ENCODE measurements around the gene ANXA3. TPM values are rescaled to one million over a fixed set of nuclear protein-coding genes. Genes with fewer than 3 reads are reported as not detected.
"Not testable (repeated sequence)": the region's sequence is repeated elsewhere in the genome, so short reads cannot be mapped to it uniquely, and the experiment has no call there.

The ANXA3 gene
- total RNA-seq, 1 experiment from 2014 or later, result 30.7 TPM

GRCh38 chr4:78527555-78527954, 24.0 kb upstream of the ANXA3 start:
- H3K36me3 ChIP-seq (replicated peaks; ENCODE audit: control insufficient read depth, insufficient read depth, low read length), result peaks cover 1% of the 10 kb centered on the region; the same call in 1 of the 2 replicates
- no peak overlapping the region for H3K4me3 ChIP-seq (ENCODE audit: insufficient read depth, low read depth, low read length)
- no peak for DNase-seq
- no peaks in the 10 kb centered on the region for H3K27me3 ChIP-seq (ENCODE audit: control insufficient read depth, insufficient read depth, low read length)

GRCh38 chr4:78528327-78528726, 23.2 kb upstream of the ANXA3 start:
- Histone ChIP-seq H3K4me3 (ENCODE audit: insufficient read depth, low read depth, low read length) (no peak overlapping the region), H3K27me3 (ENCODE audit: control insufficient read depth, insufficient read depth, low read length) (no peaks in the 10 kb centered on the region), H3K36me3 (replicated peaks; ENCODE audit: control insufficient read depth, insufficient read depth, low read length) (peaks cover 1% of the 10 kb centered on the region; the same call in 1 of the 2 replicates)
- no peak for DNase-seq

- Histone ChIP-seq H3K27me3 (ENCODE audit: control insufficient read depth, insufficient read depth, low read length) (no peaks in the 10 kb centered on the region), H3K4me3 (ENCODE audit: insufficient read depth, low read depth, low read length) (no peak overlapping the region), H3K36me3 (replicated peaks; ENCODE audit: control insufficient read depth, insufficient read depth, low read length) (0 out of 2 replicates have a peak, but pooled peaks cover 1% of the 10 kb centered on the region)
- no peak for DNase-seq
Measured at GRCh38 chr4:78529569-78530209, 21.9 kb upstream of the ANXA3 start.

GRCh38 chr4:78532046-78532445, 19.5 kb upstream of the ANXA3 start:
- Histone ChIP-seq H3K4me3 (ENCODE audit: insufficient read depth, low read depth, low read length) (no peak overlapping the region), H3K27me3 (ENCODE audit: control insufficient read depth, insufficient read depth, low read length) (no peaks in the 10 kb centered on the region), H3K36me3 (replicated peaks; ENCODE audit: control insufficient read depth, insufficient read depth, low read length) (no peaks in the 10 kb centered on the region; the same call in 1 of the 2 replicates)
- DNase-seq, result no peak

- Histone ChIP-seq H3K4me3 (ENCODE audit: insufficient read depth, low read depth, low read length) (no peak overlapping the region), H3K27me3 (ENCODE audit: control insufficient read depth, insufficient read depth, low read length) (no peaks in the 10 kb centered on the region), H3K36me3 (replicated peaks; ENCODE audit: control insufficient read depth, insufficient read depth, low read length) (no peaks in the 10 kb centered on the region; the same call in 1 of the 2 replicates)
- DNase-seq, result no peak
Measured at GRCh38 chr4:78533854-78534253, 17.7 kb upstream of the ANXA3 start.

GRCh38 chr4:78534286-78534955, 17.1 kb upstream of the ANXA3 start:
- no peaks in the 10 kb centered on the region; the same call in 1 of the 2 replicates for H3K36me3 ChIP-seq (replicated peaks; ENCODE audit: control insufficient read depth, insufficient read depth, low read length)
- H3K27me3 ChIP-seq (ENCODE audit: control insufficient read depth, insufficient read depth, low read length), result no peaks in the 10 kb centered on the region
- DNase-seq, result no peak
- H3K4me3 ChIP-seq (ENCODE audit: insufficient read depth, low read depth, low read length), result no peak overlapping the region

GRCh38 chr4:78542373-78542772, 9.2 kb upstream of the ANXA3 start:
- Histone ChIP-seq H3K4me3 (ENCODE audit: insufficient read depth, low read depth, low read length) (no peak overlapping the region), H3K27me3 (ENCODE audit: control insufficient read depth, insufficient read depth, low read length) (no peaks in the 10 kb centered on the region), H3K36me3 (replicated peaks; ENCODE audit: control insufficient read depth, insufficient read depth, low read length) (no peaks in the 10 kb centered on the region; the same call in 1 of the 2 replicates)
- no peak for DNase-seq

GRCh38 chr4:78543424-78544125, 8.0 kb upstream of the ANXA3 start:
- H3K27me3 ChIP-seq (ENCODE audit: control insufficient read depth, insufficient read depth, low read length), result no peaks in the 10 kb centered on the region
- H3K36me3 ChIP-seq (replicated peaks; ENCODE audit: control insufficient read depth, insufficient read depth, low read length), result no peaks in the 10 kb centered on the region; the same call in 1 of the 2 replicates
- H3K4me3 ChIP-seq (ENCODE audit: insufficient read depth, low read depth, low read length), result no peak overlapping the region
- DNase-seq, result no peak

- H3K36me3 ChIP-seq (replicated peaks; ENCODE audit: control insufficient read depth, insufficient read depth, low read length), result no peaks in the 10 kb centered on the region; the same call in 1 of the 2 replicates
- no peaks in the 10 kb centered on the region for H3K27me3 ChIP-seq (ENCODE audit: control insufficient read depth, insufficient read depth, low read length)
- H3K4me3 ChIP-seq (ENCODE audit: insufficient read depth, low read depth, low read length), result no peak overlapping the region
- no peak for DNase-seq
Measured at GRCh38 chr4:78544678-78545077, 6.9 kb upstream of the ANXA3 start.

GRCh38 chr4:78545275-78546246, 6.0 kb upstream of the ANXA3 start:
- H3K36me3 ChIP-seq (replicated peaks; ENCODE audit: control insufficient read depth, insufficient read depth, low read length), result no peaks in the 10 kb centered on the region
- no peaks in the 10 kb centered on the region; the same call in 1 of the 2 replicates for H3K27me3 ChIP-seq (ENCODE audit: control insufficient read depth, insufficient read depth, low read length)
- DNase-seq, result no peak
- no peak overlapping the region for H3K4me3 ChIP-seq (ENCODE audit: insufficient read depth, low read depth, low read length)

- DNase-seq; H3K4me3 ChIP-seq (ENCODE audit: insufficient read depth, low read depth, low read length); H3K36me3 ChIP-seq (replicated peaks; ENCODE audit: control insufficient read depth, insufficient read depth, low read length): not testable (repeated sequence)
- H3K27me3 ChIP-seq (ENCODE audit: control insufficient read depth, insufficient read depth, low read length), result peaks cover 13% of the 10 kb centered on the region
Measured at GRCh38 chr4:78547899-78548298, 3.7 kb upstream of the ANXA3 start.

- not testable (repeated sequence) for H3K36me3 ChIP-seq (replicated peaks; ENCODE audit: control insufficient read depth, insufficient read depth, low read length); H3K4me3 ChIP-seq (ENCODE audit: insufficient read depth, low read depth, low read length); DNase-seq
- H3K27me3 ChIP-seq (ENCODE audit: control insufficient read depth, insufficient read depth, low read length), result peaks cover 14% of the 10 kb centered on the region
Measured at GRCh38 chr4:78548889-78549288, 2.7 kb upstream of the ANXA3 start.

- peak; percentile 70 for DNase-seq
- peak overlapping the region; percentile 72 for H3K4me3 ChIP-seq (ENCODE audit: insufficient read depth, low read depth, low read length)
- peaks cover 14% of the 10 kb centered on the region for H3K27me3 ChIP-seq (ENCODE audit: control insufficient read depth, insufficient read depth, low read length)
- H3K36me3 ChIP-seq (replicated peaks; ENCODE audit: control insufficient read depth, insufficient read depth, low read length), result no peaks in the 10 kb centered on the region
Measured at GRCh38 chr4:78552389-78553042, 946 bp downstream of the ANXA3 start.

GRCh38 chr4:78553043-78553396, 1.4 kb downstream of the ANXA3 start:
- H3K4me3 ChIP-seq (ENCODE audit: insufficient read depth, low read depth, low read length), result no peak overlapping the region

More at GRCh38 chr4:78553043-78553396, 1.4 kb downstream of the ANXA3 start:
- DNase-seq, result no peak
- Histone ChIP-seq H3K27me3 (ENCODE audit: control insufficient read depth, insufficient read depth, low read length) (peaks cover 14% of the 10 kb centered on the region), H3K36me3 (replicated peaks; ENCODE audit: control insufficient read depth, insufficient read depth, low read length) (no peaks in the 10 kb centered on the region)

All from H7 (cell line).